Cardiac muscle cell (in vitro differentiated cells and primary cell): ENCODE measurements around the gene SYTL2. TPM values are rescaled to one million over a fixed set of nuclear protein-coding genes. Genes with fewer than 3 reads are reported as not detected.

Experiments
- DNase-seq, 2 donors: peaks; one replicate each; pipeline versions ENCODE4 v3.0.0 to v3.0.0-alpha.2; 2010 to 2017; ENCODE audit warnings: low read depth in 1 of 2, low spot score in 1 of 2
- H3K27ac ChIP-seq: fragments of 200-600 bp; sonication (generic); 2 replicates; pipeline ENCODE4 v1.5.1; 2016
- H3K27me3 ChIP-seq: fragments of 200-600 bp; sonication (generic); 2 replicates; pipeline ENCODE4 v1.6.0; 2016; ENCODE audit warnings: control low read depth
- H3K36me3 ChIP-seq: fragments of 200-600 bp; sonication (generic); 2 replicates; pipeline ENCODE4 v1.5.1; 2016; ENCODE audit warnings: control low read depth
- H3K4me1 ChIP-seq: fragments of 200-600 bp; sonication (generic); 2 replicates; pipeline ENCODE4 v1.8.1; 2017; ENCODE audit warnings: low read depth, mild to moderate bottlenecking, mixed run types
- H3K4me3 ChIP-seq: fragments of 200-600 bp; sonication (generic); 2 replicates; pipeline ENCODE4 v1.5.1; 2016; ENCODE audit warnings: mild to moderate bottlenecking
- H3K9me3 ChIP-seq: fragments of 200-600 bp; sonication (generic); 2 replicates; pipeline ENCODE4 v1.5.1; 2017; ENCODE audit warnings: low read depth, mild to moderate bottlenecking, control low read depth
- polyA plus RNA-seq: library from polyadenylated mRNA; unstranded; fragments of >200 nt; fragmentation: Nextera tagmentation; extraction: Ambion mirVana; gene quantifications from 2 replicates; pipeline ENCODE4 v1.2.1, GENCODE V29; 2016
- total RNA-seq: library from RNA; depleted of rRNA; stranded (reverse); fragments of >200 nt; gene quantifications from 2 replicates; pipeline ENCODE4 v1.2.3, GENCODE V29; 2016
- TF ChIP-seq, protein P1 (sequence below): IDR thresholded peaks from 2 replicates; pipeline ENCODE4 v1.5.1; 2012; ENCODE audit warnings: low read depth, mild to moderate bottlenecking, low read length

The SYTL2 gene
- total and polyA plus RNA-seq, 2 experiments from 2014 or later = 1.7 to 4.1 TPM

DNA sequence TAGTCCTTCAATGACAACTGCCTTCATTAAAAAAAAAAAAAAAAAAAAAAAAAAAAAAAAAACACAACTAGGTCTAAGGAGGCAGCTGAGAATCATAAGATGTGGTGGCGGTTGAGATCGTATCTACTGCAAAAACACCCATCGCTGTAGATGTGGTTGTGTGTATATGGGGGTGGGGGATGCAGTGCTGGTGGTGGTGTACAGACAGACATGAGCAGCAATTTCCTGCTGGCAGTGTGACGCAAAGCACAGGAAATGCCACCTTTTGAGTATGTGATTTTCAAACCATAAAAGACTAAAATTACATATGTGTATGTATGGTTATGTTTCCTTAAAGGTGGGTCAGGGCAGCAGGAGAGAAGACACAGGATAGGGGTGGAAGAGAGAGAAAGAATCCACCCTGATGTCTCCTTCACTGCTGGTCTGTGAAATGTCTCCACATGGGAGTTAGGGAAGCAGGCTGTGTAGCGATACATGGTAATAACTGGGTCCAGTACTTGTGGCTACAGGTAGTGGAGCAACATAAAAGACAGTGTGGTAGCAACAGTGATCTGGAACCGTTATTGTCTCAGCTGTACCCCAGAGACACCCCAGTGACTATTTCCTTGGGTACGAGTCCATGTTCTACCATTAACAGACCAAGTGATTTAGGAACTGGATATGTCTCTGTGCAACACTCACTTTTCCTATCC, 57.9 kb downstream of the SYTL2 start:
- Histone ChIP-seq H3K9me3 (no peaks in the 10 kb centered on the region), H3K4me3 (no peak overlapping the region), H3K27ac (no peak overlapping the region), H3K36me3 (no peaks in the 10 kb centered on the region), H3K4me1 (peaks cover 11% of the 10 kb centered on the region), H3K27me3 (peaks cover 19% of the 10 kb centered on the region)
- TF ChIP-seq, protein P1, sequence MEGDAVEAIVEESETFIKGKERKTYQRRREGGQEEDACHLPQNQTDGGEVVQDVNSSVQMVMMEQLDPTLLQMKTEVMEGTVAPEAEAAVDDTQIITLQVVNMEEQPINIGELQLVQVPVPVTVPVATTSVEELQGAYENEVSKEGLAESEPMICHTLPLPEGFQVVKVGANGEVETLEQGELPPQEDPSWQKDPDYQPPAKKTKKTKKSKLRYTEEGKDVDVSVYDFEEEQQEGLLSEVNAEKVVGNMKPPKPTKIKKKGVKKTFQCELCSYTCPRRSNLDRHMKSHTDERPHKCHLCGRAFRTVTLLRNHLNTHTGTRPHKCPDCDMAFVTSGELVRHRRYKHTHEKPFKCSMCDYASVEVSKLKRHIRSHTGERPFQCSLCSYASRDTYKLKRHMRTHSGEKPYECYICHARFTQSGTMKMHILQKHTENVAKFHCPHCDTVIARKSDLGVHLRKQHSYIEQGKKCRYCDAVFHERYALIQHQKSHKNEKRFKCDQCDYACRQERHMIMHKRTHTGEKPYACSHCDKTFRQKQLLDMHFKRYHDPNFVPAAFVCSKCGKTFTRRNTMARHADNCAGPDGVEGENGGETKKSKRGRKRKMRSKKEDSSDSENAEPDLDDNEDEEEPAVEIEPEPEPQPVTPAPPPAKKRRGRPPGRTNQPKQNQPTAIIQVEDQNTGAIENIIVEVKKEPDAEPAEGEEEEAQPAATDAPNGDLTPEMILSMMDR = no peak
- no peak for DNase-seq

DNA sequence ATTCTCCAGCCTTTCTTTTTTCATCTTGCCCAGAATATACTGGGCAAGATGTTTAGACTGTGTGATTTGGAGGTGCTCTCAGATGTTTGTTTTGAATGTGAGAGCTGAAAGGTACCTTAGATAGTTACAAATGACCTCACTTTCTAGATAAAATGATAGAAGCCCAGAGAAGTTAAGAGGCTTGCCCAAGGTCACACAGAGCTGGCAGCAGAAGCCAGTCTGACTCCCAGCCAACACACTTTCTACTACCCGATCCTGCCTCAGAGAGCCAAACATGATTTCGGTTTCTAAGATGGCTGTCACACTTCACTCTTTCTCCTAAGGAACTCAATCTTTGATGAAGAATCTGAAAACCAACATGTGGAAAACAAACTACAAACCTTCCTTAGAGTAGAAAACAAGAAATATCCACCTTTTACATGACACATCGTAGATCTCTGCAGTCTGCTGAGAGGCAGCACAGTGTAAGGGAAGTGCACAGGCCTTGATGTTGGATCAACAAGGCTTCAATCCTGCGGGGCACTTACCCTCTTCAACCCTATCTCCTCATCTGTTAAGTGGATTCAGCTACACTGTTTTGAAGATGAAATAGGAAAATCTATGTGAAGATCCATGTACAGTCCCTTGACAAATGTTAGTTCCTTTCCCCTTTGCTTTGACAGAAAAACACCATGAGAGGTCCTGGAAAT, 58.6 kb downstream of the SYTL2 start:
- H3K4me1 ChIP-seq = peaks cover 11% of the 10 kb centered on the region
- no peak for DNase-seq
- no peak overlapping the region for H3K27ac ChIP-seq
- peaks cover 25% of the 10 kb centered on the region for H3K27me3 ChIP-seq
- H3K36me3 ChIP-seq = no peaks in the 10 kb centered on the region
- no peaks in the 10 kb centered on the region for H3K9me3 ChIP-seq
- no peak overlapping the region for H3K4me3 ChIP-seq
- TF ChIP-seq, protein P1 = no peak

DNA sequence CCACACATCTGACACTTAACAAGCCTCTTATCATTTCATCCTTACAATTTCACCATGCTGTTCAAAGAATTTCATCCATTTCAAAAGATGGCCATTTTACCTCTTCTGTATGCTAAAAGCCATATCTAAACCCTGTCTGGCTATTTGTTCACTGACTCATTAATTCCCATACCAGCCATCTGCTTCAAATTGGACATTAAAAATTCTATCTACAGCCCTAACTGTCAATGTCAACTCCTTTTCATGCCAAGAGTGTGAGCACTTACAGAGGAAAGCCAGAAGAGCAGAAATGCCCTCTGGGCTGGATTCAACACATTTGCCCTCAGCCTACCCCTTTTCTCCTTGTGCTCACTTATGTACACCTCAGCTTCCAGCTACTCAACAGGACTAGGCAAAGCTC, 59.2 kb downstream of the SYTL2 start:
- H3K36me3 ChIP-seq = no peaks in the 10 kb centered on the region
- TF ChIP-seq, protein P1 = no peak
- H3K9me3 ChIP-seq = no peaks in the 10 kb centered on the region
- no peak for DNase-seq
- H3K27me3 ChIP-seq = peaks cover 25% of the 10 kb centered on the region
- no peak overlapping the region for H3K4me3 ChIP-seq
- H3K27ac ChIP-seq = no peak overlapping the region
- H3K4me1 ChIP-seq = peaks cover 9% of the 10 kb centered on the region

DNA sequence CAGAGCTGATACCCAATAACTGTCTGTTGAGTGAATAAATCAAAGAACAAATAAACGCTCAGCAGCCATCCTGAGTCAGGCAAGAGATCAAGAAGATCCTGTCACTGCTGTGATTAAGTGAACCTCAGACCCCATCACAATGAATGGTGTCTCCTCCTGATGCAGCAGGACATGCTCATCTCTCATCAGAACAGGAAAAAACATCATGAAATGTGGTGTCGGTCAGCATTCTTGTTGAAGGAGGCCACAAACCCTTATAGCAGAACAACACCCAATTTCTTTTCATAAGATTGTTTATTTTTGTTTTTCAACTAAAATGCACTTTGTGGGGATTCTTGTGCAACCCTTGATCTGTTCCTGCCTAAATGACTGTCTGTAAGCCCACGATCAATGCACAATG, 60.3 kb downstream of the SYTL2 start:
- peaks cover 25% of the 10 kb centered on the region for H3K27me3 ChIP-seq
- peaks cover 6% of the 10 kb centered on the region for H3K4me1 ChIP-seq
- no peaks in the 10 kb centered on the region for H3K36me3 ChIP-seq
- H3K4me3 ChIP-seq = no peak overlapping the region
- DNase-seq = no peak
- TF ChIP-seq, protein P1 = no peak
- no peak overlapping the region for H3K27ac ChIP-seq
- no peaks in the 10 kb centered on the region for H3K9me3 ChIP-seq

DNA sequence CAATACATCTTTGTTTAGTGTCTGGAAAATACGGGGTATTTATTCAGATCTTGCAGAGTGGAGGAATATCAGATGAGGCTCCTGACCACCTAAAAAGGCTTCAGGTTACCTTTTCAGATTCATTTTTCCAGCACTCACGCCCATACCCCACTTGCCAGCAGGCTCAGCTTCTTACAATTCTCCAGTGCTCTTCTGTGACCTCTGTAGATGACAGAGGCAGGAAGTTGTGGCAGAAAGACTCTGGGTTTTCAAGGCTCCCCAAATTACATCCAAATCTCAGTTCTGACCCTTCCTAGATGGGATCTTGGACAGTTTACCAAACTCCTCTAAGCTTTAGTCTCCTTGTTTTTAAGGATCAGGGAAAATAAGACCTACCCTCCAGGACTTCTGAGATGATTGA, 61.1 kb downstream of the SYTL2 start:
- no peaks in the 10 kb centered on the region for H3K36me3 ChIP-seq
- H3K27me3 ChIP-seq = peaks cover 25% of the 10 kb centered on the region
- H3K9me3 ChIP-seq = no peaks in the 10 kb centered on the region
- DNase-seq = no peak
- H3K4me1 ChIP-seq = peaks cover 11% of the 10 kb centered on the region
- H3K4me3 ChIP-seq = no peak overlapping the region
- H3K27ac ChIP-seq = no peak overlapping the region
- TF ChIP-seq, protein P1 = no peak
